Small intestine (tissue), 7 donors: Measurements from ENCODE around the gene SF3B3. TPM values are rescaled to one million over a fixed set of nuclear protein-coding genes. Genes with fewer than 3 reads are reported as not detected.

Experiments used
- DNase-seq, 2 donors: peaks; one replicate each; pipeline versions ENCODE4 v3.0.0 to v3.0.0-alpha.2; 2013
- FAIRE-seq: peaks from 2 replicates; lab custom pipeline; 2012; peaks lifted over from hg19 to GRCh38; lab: Jason Lieb, UNC
- H3K27ac ChIP-seq, 3 donors: one replicate each; pipeline ENCODE4 v1.5.1; 2013; ENCODE audit warnings: low read length in 2 of 3, mild to moderate bottlenecking in 2 of 3, control low read depth in 1 of 3, inconsistent platforms in 1 of 3, low read depth in 1 of 3, moderate library complexity in 1 of 3
- H3K27me3 ChIP-seq, 3 donors: one replicate each; pipeline ENCODE4 v1.6.1; 2013; ENCODE audit warnings: low read length in 3 of 3, inconsistent platforms in 1 of 3; ENCODE audit not compliant: control insufficient read depth in 3 of 3, insufficient read depth in 3 of 3
- H3K36me3 ChIP-seq, 3 donors: one replicate each; pipeline ENCODE4 v1.6.1; 2013; ENCODE audit warnings: low read length in 3 of 3, inconsistent platforms in 1 of 3, low read depth in 1 of 3, mild to moderate bottlenecking in 1 of 3, moderate library complexity in 1 of 3; ENCODE audit not compliant: control insufficient read depth in 3 of 3, insufficient read depth in 2 of 3
- H3K4me1 ChIP-seq, 3 donors: one replicate each; pipeline ENCODE4 v1.6.1; 2013; ENCODE audit warnings: low read length in 2 of 3, inconsistent platforms in 1 of 3, low read depth in 1 of 3, mild to moderate bottlenecking in 1 of 3, moderate library complexity in 1 of 3; ENCODE audit not compliant: control insufficient read depth in 3 of 3, insufficient read depth in 2 of 3
- H3K4me3 ChIP-seq, 3 donors: one replicate each; pipeline ENCODE4 v1.5.1; 2013; ENCODE audit warnings: low read length in 3 of 3, control low read depth in 1 of 3, inconsistent platforms in 1 of 3, low read depth in 1 of 3, mild to moderate bottlenecking in 1 of 3, moderate library complexity in 1 of 3
- H3K9me3 ChIP-seq, 2 donors: one replicate each; pipeline ENCODE4 v1.6.1; 2013; ENCODE audit warnings: low read depth in 1 of 2, low read length in 1 of 2; ENCODE audit not compliant: control insufficient read depth in 2 of 2, insufficient read depth in 1 of 2
- WGBS, 3 donors: extraction: QIAGEN DNeasy Blood & Tissue Kit; methylation state at CpG; one replicate each; pipeline ENCODE4 v1.1.7; 2013; 5-methylcytosine and 5-hydroxymethylcytosine counted together
- polyA plus RNA-seq, 4 donors: library from polyadenylated mRNA; stranded (reverse) in 3 of 4; unstranded in 1 of 4; fragments of 200-250 nt in 3 of 4; fragments of 120-200 nt in 1 of 4; gene quantifications; one replicate each; pipeline versions ENCODE4 v1.2.1 to v1.2.3, GENCODE V29; 2013
- donor health status: healthy with polysubstance abuse.
- donor health status: control.
- donor health status: control.
- donor health status: Bipolar disorder and iron deficiency.
- donor health status: healthy.

SF3B3 gene
- polyA plus RNA-seq, 4 donors = 33.3 to 203 (median 69.3) TPM

DNA sequence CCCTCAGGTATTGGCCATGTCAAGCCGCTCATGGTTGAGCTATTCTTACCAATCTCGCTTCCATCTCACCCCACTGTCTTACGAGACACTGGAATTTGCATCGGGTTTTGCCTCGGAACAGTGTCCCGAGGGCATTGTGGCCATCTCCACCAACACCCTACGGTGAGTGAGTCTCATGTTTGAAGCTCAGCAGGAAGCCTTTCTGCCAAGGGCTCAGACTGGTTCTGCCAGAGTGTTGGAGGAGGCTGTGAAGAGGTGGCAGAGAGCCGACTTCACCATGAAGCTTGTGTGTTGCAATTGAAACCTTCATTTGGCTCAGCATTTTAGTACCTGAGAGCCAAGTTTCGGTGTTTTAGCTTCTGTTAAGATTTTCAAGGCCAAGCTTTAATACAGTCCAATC, 38.0 kb downstream of the SF3B3 start:
- no peak for DNase-seq
- H3K27me3 ChIP-seq = no peaks in the 10 kb centered on the region
- no peaks in the 10 kb centered on the region for H3K4me1 ChIP-seq
- H3K27ac ChIP-seq = no peak overlapping the region
- H3K4me3 ChIP-seq = no peak overlapping the region
- 93 to 96% (median 94%) methylated on average over 9 of the region's 9 CpGs for WGBS, 3 donors
- FAIRE-seq = no peak
- H3K36me3 ChIP-seq = peaks cover 35 to 67% (median 46%) of the 10 kb centered on the region in 3 donors
- no peaks in the 10 kb centered on the region for H3K9me3 ChIP-seq

DNA sequence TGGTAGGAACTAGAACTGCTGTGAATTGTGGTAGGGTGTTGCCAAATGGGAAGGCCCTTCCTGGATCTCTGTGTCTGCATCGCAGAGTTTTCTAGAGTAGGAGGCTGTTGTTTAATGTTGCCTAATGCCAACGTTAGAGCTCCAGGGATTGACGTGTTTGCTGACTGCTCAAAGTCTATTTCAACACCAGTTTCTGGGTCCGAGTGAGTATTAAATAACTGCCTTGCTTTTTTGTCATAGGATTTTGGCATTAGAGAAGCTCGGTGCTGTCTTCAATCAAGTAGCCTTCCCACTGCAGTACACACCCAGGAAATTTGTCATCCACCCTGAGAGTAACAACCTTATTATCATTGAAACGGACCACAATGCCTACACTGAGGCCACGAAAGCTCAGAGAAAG, 40.0 kb downstream of the SF3B3 start:
- H3K27me3 ChIP-seq = no peaks in the 10 kb centered on the region
- H3K36me3 ChIP-seq = peaks cover 41 to 75% (median 45%) of the 10 kb centered on the region in 3 donors
- H3K9me3 ChIP-seq = no peaks in the 10 kb centered on the region
- H3K4me1 ChIP-seq = peaks cover 0 to 5% (median 0%) of the 10 kb centered on the region in 3 donors
- FAIRE-seq (no peak), DNase-seq (no peak)
- no peak overlapping the region for H3K4me3 ChIP-seq
- no peak overlapping the region for H3K27ac ChIP-seq
- WGBS, 3 donors = 77 to 83% (median 77%) methylated on average over 7 of the region's 7 CpGs

DNA sequence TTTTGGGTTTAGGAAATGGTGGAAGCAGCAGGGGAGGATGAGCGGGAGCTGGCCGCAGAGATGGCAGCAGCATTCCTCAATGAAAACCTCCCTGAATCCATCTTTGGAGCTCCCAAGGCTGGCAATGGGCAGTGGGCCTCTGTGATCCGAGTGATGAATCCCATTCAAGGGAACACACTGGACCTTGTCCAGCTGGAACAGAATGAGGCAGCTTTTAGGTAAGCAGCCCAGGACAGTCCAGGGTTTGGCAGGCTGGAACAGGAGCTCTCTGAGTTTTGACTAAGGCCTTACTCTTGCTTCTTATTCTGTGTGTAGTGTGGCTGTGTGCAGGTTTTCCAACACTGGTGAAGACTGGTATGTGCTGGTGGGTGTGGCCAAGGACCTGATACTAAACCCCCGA, 41.4 kb downstream of the SF3B3 start:
- H3K27ac ChIP-seq = no peak overlapping the region
- H3K36me3 ChIP-seq = peaks cover 38 to 77% (median 47%) of the 10 kb centered on the region in 3 donors
- H3K4me1 ChIP-seq = peaks cover 0 to 8% (median 0%) of the 10 kb centered on the region in 3 donors
- H3K27me3 ChIP-seq = no peaks in the 10 kb centered on the region
- no peak overlapping the region for H3K4me3 ChIP-seq
- H3K9me3 ChIP-seq = no peaks in the 10 kb centered on the region
- no peak for DNase-seq
- no peak for FAIRE-seq
- 83 to 93% (median 92%) methylated on average over 4 of the region's 4 CpGs for WGBS, 3 donors

DNA sequence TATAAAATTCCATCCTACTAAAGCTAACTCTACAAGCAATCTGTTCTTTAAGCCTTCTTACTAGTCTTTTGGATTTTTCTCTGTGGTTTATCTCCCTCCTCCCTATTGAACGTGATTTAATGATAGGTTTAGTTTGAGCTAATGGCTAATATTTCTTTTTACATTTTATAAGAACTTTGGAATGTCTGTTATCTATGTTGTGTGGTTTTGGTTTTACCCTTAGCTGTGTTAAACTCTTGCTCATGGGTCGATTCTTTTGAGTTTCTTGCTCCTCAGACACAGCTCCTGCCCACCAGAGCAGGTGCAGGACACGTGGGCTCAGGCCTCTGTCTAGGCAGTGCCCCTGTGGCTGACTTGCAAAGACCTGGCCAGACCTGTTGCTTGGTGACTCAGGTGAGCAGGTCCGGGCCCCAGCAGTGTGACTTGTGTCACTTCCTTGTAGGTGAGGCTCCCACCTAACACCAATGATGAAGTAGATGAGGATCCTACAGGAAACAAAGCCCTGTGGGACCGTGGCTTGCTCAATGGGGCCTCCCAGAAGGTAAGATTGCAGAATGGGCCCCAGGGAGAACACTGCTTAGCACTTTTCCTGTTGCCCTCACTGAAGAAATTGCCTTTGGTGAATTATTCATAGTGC, 45.1 kb downstream of the SF3B3 start:
- Histone ChIP-seq H3K27me3 (no peaks in the 10 kb centered on the region), H3K27ac (peak overlapping the region in 1 of 3 donors; percentile 63)

DNA sequence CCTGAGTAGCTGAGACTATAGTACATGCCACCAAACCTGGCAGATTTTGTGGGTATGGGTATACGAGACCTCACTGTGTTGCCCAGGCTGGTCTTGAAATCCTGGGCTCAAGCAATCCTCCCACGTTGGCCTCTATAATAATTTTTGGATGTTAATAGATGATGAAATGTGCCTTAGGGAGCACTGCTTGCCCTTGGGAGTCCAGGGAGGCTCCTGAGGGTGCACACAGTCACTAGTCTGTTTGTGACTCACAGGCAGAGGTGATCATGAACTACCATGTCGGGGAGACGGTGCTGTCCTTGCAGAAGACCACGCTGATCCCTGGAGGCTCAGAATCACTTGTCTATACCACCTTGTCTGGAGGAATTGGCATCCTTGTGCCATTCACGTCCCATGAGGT, 46.1 kb downstream of the SF3B3 start:
- DNase-seq (no peak), FAIRE-seq (no peak)
- Histone ChIP-seq H3K36me3 (peaks cover 38 to 88% (median 45%) of the 10 kb centered on the region in 3 donors), H3K27me3 (no peaks in the 10 kb centered on the region), H3K4me1 (peaks cover 0 to 16% (median 0%) of the 10 kb centered on the region in 3 donors), H3K27ac (peak overlapping the region in 1 of 3 donors; percentile 63), H3K9me3 (no peaks in the 10 kb centered on the region), H3K4me3 (no peak overlapping the region)
- WGBS, 3 donors = 89 to 93% (median 91%) methylated on average over 6 of the region's 6 CpGs

More for the DNA sequence above, 45.1 kb downstream of the SF3B3 start:
- DNase-seq (peak in 1 of 2 donors; percentile 73), FAIRE-seq (no peak)
- H3K9me3 ChIP-seq = no peaks in the 10 kb centered on the region
- no peak overlapping the region for H3K4me3 ChIP-seq
- peaks cover 48 to 84% (median 52%) of the 10 kb centered on the region in 3 donors for H3K36me3 ChIP-seq
- H3K4me1 ChIP-seq = peaks cover 0 to 16% (median 0%) of the 10 kb centered on the region in 3 donors
- 60 to 81% (median 76%) methylated on average over 5 of the region's 5 CpGs for whole genome bisulfite sequencing, 3 donors

DNA sequence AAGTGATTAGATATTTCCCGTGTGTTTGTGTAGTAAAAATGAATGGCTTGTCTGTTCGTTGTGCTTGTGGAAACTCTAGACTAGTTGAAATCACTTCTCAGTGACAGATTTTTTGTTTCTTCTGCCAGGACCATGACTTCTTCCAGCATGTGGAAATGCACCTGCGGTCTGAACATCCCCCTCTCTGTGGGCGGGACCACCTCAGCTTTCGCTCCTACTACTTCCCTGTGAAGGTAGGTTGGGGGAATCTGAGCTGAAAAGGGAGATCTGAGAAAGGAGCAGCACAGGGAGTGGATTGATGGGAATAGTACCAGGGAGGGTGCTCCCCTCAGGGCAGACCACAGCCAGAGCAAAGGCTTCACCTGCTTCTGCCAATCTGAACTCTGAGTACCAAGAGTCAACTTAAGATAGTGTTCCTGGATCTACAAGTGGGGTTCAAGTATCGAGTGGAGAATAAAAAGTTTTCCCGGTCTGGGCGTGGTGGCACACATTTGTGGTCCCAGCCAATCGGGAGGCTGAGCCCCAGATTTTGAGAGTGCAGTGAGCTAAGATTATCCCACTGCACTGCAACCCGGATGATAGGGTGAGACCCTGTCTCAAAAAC, 47.5 kb downstream of the SF3B3 start:
- no peak overlapping the region for H3K27ac ChIP-seq
- no peak overlapping the region for H3K4me3 ChIP-seq
- peaks cover 30 to 82% (median 37%) of the 10 kb centered on the region in 3 donors for H3K36me3 ChIP-seq
- no peaks in the 10 kb centered on the region for H3K27me3 ChIP-seq
- FAIRE-seq = no peak
- no peak for DNase-seq
- 84 to 91% (median 88%) methylated on average over 10 of the region's 10 CpGs for WGBS, 3 donors
- no peaks in the 10 kb centered on the region for H3K9me3 ChIP-seq
- H3K4me1 ChIP-seq = peaks cover 0 to 23% (median 0%) of the 10 kb centered on the region in 3 donors

DNA sequence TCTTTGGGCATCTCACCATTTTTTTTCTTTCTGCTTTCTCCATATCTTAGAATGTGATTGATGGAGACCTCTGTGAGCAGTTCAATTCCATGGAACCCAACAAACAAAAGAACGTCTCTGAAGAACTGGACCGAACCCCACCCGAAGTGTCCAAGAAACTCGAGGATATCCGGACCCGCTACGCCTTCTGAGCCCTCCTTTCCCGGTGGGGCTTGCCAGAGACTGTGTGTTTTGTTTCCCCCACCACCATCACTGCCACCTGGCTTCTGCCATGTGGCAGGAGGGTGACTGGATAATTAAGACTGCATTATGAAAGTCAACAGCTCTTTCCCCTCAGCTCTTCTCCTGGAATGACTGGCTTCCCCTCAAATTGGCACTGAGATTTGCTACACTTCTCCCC, 48.0 kb downstream of the SF3B3 start:
- Histone ChIP-seq H3K9me3 (no peaks in the 10 kb centered on the region), H3K27ac (peak overlapping the region in 1 of 3 donors; percentile 18), H3K36me3 (peaks cover 30 to 77% (median 37%) of the 10 kb centered on the region in 3 donors), H3K27me3 (no peaks in the 10 kb centered on the region), H3K4me3 (no peak overlapping the region), H3K4me1 (peaks cover 0 to 27% (median 0%) of the 10 kb centered on the region in 3 donors)
- DNase-seq (no peak), FAIRE-seq (no peak)
- 86 to 93% (median 89%) methylated on average over 8 of the region's 8 CpGs for WGBS, 3 donors

DNA sequence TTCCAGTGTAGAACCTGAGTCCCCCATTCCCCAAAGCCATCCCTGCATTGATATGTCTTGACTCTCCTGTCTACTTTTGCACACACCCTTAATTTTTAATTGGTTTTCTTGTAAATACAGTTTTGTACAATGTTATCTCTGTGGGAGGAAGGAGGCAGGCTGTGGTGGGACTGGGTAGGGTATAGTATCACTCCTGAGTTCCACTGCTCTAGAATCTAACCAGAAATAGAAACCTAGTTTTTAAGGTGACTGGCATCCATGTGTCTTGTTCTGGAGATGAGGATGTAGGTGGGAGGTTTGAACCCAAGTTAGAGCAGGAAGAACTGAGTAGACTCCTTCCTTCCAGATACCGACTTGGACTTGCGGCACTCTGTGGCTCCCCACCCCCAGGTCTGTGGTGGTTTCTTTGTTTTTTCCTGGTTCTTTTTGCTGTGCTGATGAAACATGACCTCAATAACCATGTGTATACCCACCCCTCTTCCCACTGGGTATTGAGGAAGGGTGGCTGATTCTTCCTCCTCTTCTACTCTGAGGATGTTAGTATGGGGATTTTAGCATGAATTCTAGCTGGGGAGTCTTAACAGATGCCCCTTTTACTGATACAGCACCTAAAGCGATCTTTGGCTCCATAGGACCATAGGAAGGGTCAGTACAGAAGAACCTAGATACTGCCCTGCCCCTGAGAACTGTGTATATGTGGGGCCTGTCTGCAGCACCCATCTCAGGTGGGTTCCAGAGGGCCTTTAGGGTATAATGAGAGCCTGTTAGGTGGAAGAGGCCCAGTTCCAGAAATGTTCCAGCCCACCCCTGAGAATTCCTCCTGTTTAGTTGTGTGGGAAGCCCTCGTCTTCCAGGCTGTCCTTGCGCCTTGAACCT, 48.7 kb downstream of the SF3B3 start:
- Histone ChIP-seq H3K27me3 (no peaks in the 10 kb centered on the region), H3K27ac (peak overlapping the region in 1 of 3 donors; percentile 18), H3K4me1 (peaks cover 0 to 33% (median 0%) of the 10 kb centered on the region in 3 donors), H3K9me3 (no peaks in the 10 kb centered on the region), H3K36me3 (peaks cover 25 to 74% (median 31%) of the 10 kb centered on the region in 3 donors), H3K4me3 (no peak overlapping the region)
- no peak for DNase-seq
- FAIRE-seq = no peak
- 85 to 94% (median 87%) methylated on average over 5 of the region's 5 CpGs for WGBS, 3 donors
